HG03342 (cell line): ENCODE measurements around the gene FBXW7.

ENCODE experiments used
- ATAC-seq: cut with Tn5 transposase; IDR thresholded peaks from one replicate; pipeline ENCODE4 v1.9.1; 2021; ENCODE audit warnings: mild to moderate bottlenecking, moderate library complexity; ENCODE audit not compliant: unreplicated experiment

The FBXW7 gene

GRCh38 chr4:152294765-152295164, 241.1 kb downstream of the FBXW7 start:
- ATAC-seq: no peak

GRCh38 chr4:152294331-152294730, 241.6 kb downstream of the FBXW7 start:
- ATAC-seq: no peak

- ATAC-seq: no peak
These were observed 242.4 kb downstream of the FBXW7 start for GRCh38 chr4:152293527-152293926.

- ATAC-seq: no peak
These were observed 245.4 kb downstream of the FBXW7 start for GRCh38 chr4:152290366-152290921.

- ATAC-seq: no peak
These were observed 246.0 kb downstream of the FBXW7 start for GRCh38 chr4:152289941-152290340.

GRCh38 chr4:152289541-152289940, 246.4 kb downstream of the FBXW7 start:
- no peak for ATAC-seq

GRCh38 chr4:152283801-152284470, 252.0 kb downstream of the FBXW7 start:
- no peak for ATAC-seq

- no peak for ATAC-seq
These were observed 254.1 kb downstream of the FBXW7 start for GRCh38 chr4:152281822-152282221.

- ATAC-seq: no peak
These were observed 254.7 kb downstream of the FBXW7 start for GRCh38 chr4:152281211-152281610.

GRCh38 chr4:152279234-152279566, 256.7 kb downstream of the FBXW7 start:
- ATAC-seq: no peak

GRCh38 chr4:152278505-152279233, 257.2 kb downstream of the FBXW7 start:
- ATAC-seq: peak; percentile 77

- peak; percentile 33 for ATAC-seq
These were observed 257.8 kb downstream of the FBXW7 start for GRCh38 chr4:152278172-152278504.

- ATAC-seq: no peak
These were observed 258.6 kb downstream of the FBXW7 start for GRCh38 chr4:152277333-152277732.

GRCh38 chr4:152273343-152273742, 262.5 kb downstream of the FBXW7 start:
- no peak for ATAC-seq
